ENCODE results near the gene NR5A1. TPM values are rescaled to one million over a fixed set of nuclear protein-coding genes. Genes with fewer than 3 reads are reported as not detected.
A peak's percentile ranks its signal among the peaks of the same experiment; 100 is the strongest.

The NR5A1 gene
- total and polyA plus RNA-seq, 10 of the 15 experiments (the other 5 are each of a cell fraction or from before 2014, with no cell fraction given): 0.06 to 0.24 (median 0.08) TPM; not detected in 5

GRCh38 chr9:124503713-124504529 is 3.3 kb downstream of the NR5A1 start:
- ChIA-PET RAD21 (ENCODE audit: unreplicated experiment) (no interaction called here), SMC1A (ENCODE audit: uncharacterized antibody, unreplicated experiment) (no interaction called here), CTCF (no interaction called here), POLR2A (no interaction called here)
- Histone ChIP-seq H3K27me3 (replicated peaks in 1 of 2; ENCODE audit: control insufficient read depth in 2 of 2, insufficient read depth in 2 of 2, low read length in 1 of 2) (peaks cover 9 to 10% of the 10 kb centered on the region in 2 experiments; a peak in 3 of 4 replicates), H2AFZ (ENCODE audit: control insufficient read depth, low read depth, low read length) (no peak overlapping the region), H3K4me1 (ENCODE audit: control insufficient read depth, insufficient read depth, low read length) (peaks cover 9% of the 10 kb centered on the region; the same call in 1 of the 2 replicates), H3K9me3 (replicated peaks; ENCODE audit: control insufficient read depth, insufficient read depth, low read length) (no peaks in the 10 kb centered on the region), H4K20me1 (ENCODE audit: control insufficient read depth, insufficient read depth) (no peaks in the 10 kb centered on the region), H3K27ac (ENCODE audit: control insufficient read depth, insufficient read depth) (no peak overlapping the region), H3K4me2 (ENCODE audit: control insufficient read depth, insufficient read depth) (peak overlapping the region; percentile 25; the same call in 1 of the 2 replicates), H3K79me2 (ENCODE audit: control insufficient read depth, insufficient read depth, low read length) (no peaks in the 10 kb centered on the region), H3K9ac (ENCODE audit: control insufficient read depth, insufficient read depth, low read length) (no peak overlapping the region), H3K4me3 (no peak overlapping the region), H3K36me3 (ENCODE audit: control insufficient read depth in 2 of 2, insufficient read depth in 2 of 2, low read length in 1 of 2) (no peaks in the 10 kb centered on the region)
- in situ Hi-C loops (cut with MboI) (no loop called here), intact Hi-C loops (cut with micrococcal nuclease; ENCODE audit: unreplicated experiment) (no loop called here)
- FAIRE-seq: no peak
- no peak for ATAC-seq
- WGBS (ENCODE audit: insufficient coverage, insufficient replicate concordance, low lambda C conversion rate, missing lambda C conversion rate): 32% methylated on average over 49 of the region's 76 CpGs
- BruUV-seq (replicated peaks): no TSS peak
- TF ChIP-seq SUZ12 (IDR thresholded peaks at IDR 0.05; ENCODE audit: unreplicated experiment): peak; percentile 99
- TF ChIP-seq E4F1 (IDR thresholded peaks at IDR 0.05; ENCODE audit: borderline replicate concordance, partially characterized antibody): no peak
- no peak for DNase-seq (ENCODE audit: low read depth, low spot score)
